Testis (tissue), 3 donors: ENCODE results near the gene AGXT. TPM values are rescaled to one million over a fixed set of nuclear protein-coding genes. Genes with fewer than 3 reads are reported as not detected.
A peak's percentile ranks its signal among the peaks of the same experiment; 100 is the strongest.

Experiments
- DNase-seq: peaks from one replicate; pipeline ENCODE4 v3.0.0-alpha.2; 2019
- H3K27ac ChIP-seq, 2 donors: fragments of 200-600 bp; sonication (generic); one replicate each; pipeline ENCODE4 v1.5.1; 2019
- H3K27me3 ChIP-seq: fragments of 200-600 bp; sonication (generic); one replicate; pipeline ENCODE4 v1.5.1; 2019
- H3K36me3 ChIP-seq: fragments of 200-600 bp; sonication (generic); one replicate; pipeline ENCODE4 v1.5.1; 2017; ENCODE audit warnings: low read depth; ENCODE audit errors: missing control alignments
- H3K4me1 ChIP-seq: fragments of 200-600 bp; sonication (generic); one replicate; pipeline ENCODE4 v1.5.1; 2019
- H3K4me3 ChIP-seq, 2 donors: fragments of 200-600 bp; sonication (generic); one replicate each; pipeline ENCODE4 v1.5.1; 2017 to 2019
- H3K9me3 ChIP-seq: fragments of 200-600 bp; sonication (generic); one replicate; pipeline ENCODE4 v1.5.1; 2017
- CTCF ChIP-seq, 3 experiments: fragments of 450-650 bp in 2 of 3; fragments of 200-600 bp in 1 of 3; sonication (generic) in 1 of 3; IDR thresholded peaks; one replicate each; pipeline ENCODE4 v1.5.1; 2016 to 2019; ENCODE audit warnings: antibody characterized with exemption in 3 of 3, mild to moderate bottlenecking in 2 of 3, moderate library complexity in 1 of 3
- POLR2A ChIP-seq: fragments of 450-650 bp; IDR thresholded peaks from one replicate; pipeline ENCODE4 v1.6.1; 2017; ENCODE audit warnings: antibody characterized with exemption, mild to moderate bottlenecking, moderate library complexity
- WGBS, 2 donors: methylation state at CpG; one replicate each; pipeline ENCODE4 v1.1.5; 2018; 5-methylcytosine and 5-hydroxymethylcytosine counted together
- intact Hi-C: fragments of 100-400 bp; cut with DNase I; formaldehyde crosslinking; loops from one replicate; pipeline ENCODE4 v1.15.1; 2023; ENCODE audit warnings: low total_unique reads
- polyA plus RNA-seq: library from polyadenylated mRNA; stranded (reverse); fragments of 350-450 nt; fragmentation: Illumina TruSeq; extraction: RNeasy Lipid Tissue Mini Kit (QIAGEN cat#74804); gene quantifications from one replicate; pipeline ENCODE4 v1.2.3, GENCODE V29; 2014; ENCODE audit warnings: low read depth, low replicate concordance; ENCODE audit not compliant: insufficient read depth
- total RNA-seq, 2 donors: library from RNA; depleted of rRNA; stranded (reverse); fragments of >200 nt; gene quantifications; one replicate each; pipeline ENCODE4 v1.2.3, GENCODE V29; 2016

The AGXT gene
- total and polyA plus RNA-seq, 3 donors from 2014 or later: 0.24 to 0.51 TPM; not detected in 1

DNA sequence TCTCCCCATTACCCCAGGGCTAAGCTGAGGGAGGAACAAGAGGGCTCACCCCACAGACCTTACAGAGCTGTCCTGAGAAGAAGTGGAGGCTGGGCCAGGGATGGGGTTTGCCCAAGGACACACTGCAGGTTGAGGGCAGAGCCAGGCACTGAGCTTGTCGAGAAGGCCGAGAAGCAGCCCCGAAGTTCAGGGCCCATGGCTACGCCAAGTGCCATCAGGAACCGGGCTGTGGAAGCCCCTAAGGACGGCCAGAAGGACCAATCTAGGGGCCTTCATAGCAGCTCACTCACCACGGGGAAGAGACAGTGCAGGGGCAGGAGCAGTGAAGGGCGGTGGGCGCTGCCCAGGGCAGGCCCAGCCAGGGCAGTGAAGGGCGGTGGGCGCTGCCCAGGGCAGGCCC is 18.6 kb upstream of the AGXT start:
- TF ChIP-seq CTCF (IDR thresholded peaks at IDR 0.05) (no peak), POLR2A (no peak)
- intact Hi-C loops: no loop called here
- WGBS, 2 donors: 90 to 91% methylated on average over 9 to 11 of the region's 11 CpGs

GRCh38 chr2:240850756-240851077 is 17.9 kb upstream of the AGXT start:
- DNase-seq: no peak
- no peaks in the 10 kb centered on the region for H3K4me1 ChIP-seq
- no peak for TF ChIP-seq POLR2A
- TF ChIP-seq CTCF (IDR thresholded peaks at IDR 0.05): no peak
- 81 to 84% methylated on average over 11 of the region's 11 CpGs for WGBS, 2 donors
- no peak overlapping the region for H3K4me3 ChIP-seq
- H3K36me3 ChIP-seq: no peaks in the 10 kb centered on the region
- no peak overlapping the region for H3K27ac ChIP-seq
- intact Hi-C loops: no loop called here
- no peaks in the 10 kb centered on the region for H3K27me3 ChIP-seq
- H3K9me3 ChIP-seq: no peaks in the 10 kb centered on the region

More for the DNA sequence above, 18.6 kb upstream of the AGXT start:
- Histone ChIP-seq H3K9me3 (no peaks in the 10 kb centered on the region), H3K4me1 (no peaks in the 10 kb centered on the region), H3K36me3 (no peaks in the 10 kb centered on the region), H3K4me3 (no peak overlapping the region), H3K27me3 (no peaks in the 10 kb centered on the region), H3K27ac (no peak overlapping the region)
- DNase-seq: no peak

- TF ChIP-seq POLR2A (no peak), CTCF (IDR thresholded peaks at IDR 0.05) (peak; percentile 89 to 91 (median 91))
- no peak overlapping the region for H3K4me3 ChIP-seq
- no peaks in the 10 kb centered on the region for H3K9me3 ChIP-seq
- H3K4me1 ChIP-seq: no peaks in the 10 kb centered on the region
- intact Hi-C loops: no loop called here
- DNase-seq: peak; percentile 91
- H3K27ac ChIP-seq: no peak overlapping the region
- no peaks in the 10 kb centered on the region for H3K27me3 ChIP-seq
- WGBS, 2 donors: 45 to 47% methylated on average over 21 to 33 of the region's 33 CpGs
- H3K36me3 ChIP-seq: no peaks in the 10 kb centered on the region
Observed at GRCh38 chr2:240851078-240851991, 17.3 kb upstream of the AGXT start.

DNA sequence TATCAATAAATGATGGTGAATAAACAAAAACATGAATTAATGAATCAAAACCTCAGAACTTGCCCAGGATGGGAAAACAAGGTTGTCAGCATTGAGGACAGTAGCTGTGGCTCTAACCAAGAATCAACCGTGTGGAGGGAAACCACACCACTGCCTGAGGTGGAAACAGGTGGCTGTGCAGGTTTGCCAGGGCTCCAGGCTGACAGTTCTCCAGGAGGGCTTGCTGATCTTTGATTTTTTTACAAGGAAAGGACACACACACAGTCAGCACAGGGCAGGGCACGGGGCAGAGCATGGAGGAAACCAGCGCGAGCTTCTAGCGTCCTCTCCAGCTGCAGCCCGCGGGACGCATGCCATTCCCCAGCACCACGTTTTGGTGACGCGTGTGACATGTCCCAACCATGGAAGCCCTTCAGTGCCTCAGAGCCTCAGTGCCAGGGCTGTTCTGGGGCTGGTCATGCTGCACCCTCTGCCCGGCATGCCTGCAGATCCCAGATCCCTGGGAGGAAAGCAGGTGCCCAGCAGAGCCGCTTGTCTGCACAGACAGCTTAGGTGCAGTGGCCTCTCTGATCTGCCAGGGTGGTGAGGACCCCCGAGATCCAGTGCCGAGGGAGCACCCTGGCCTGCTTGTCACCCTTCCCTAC is 15.8 kb upstream of the AGXT start:
- WGBS, 2 donors: 91 to 94% methylated on average over 6 to 15 of the region's 15 CpGs
- H3K9me3 ChIP-seq: no peaks in the 10 kb centered on the region
- H3K27me3 ChIP-seq: no peaks in the 10 kb centered on the region
- no peak overlapping the region for H3K4me3 ChIP-seq
- no peaks in the 10 kb centered on the region for H3K36me3 ChIP-seq
- H3K27ac ChIP-seq: no peak overlapping the region
- no peaks in the 10 kb centered on the region for H3K4me1 ChIP-seq
- TF ChIP-seq POLR2A (no peak), CTCF (IDR thresholded peaks at IDR 0.05) (no peak)
- no peak for DNase-seq
- intact Hi-C loops: no loop called here
